LNCAP (cell line): ENCODE data around the gene RNF148.

Experiments used
- CTCF ChIP-seq: fragments of 450-650 bp; IDR thresholded peaks from 2 replicates; pipeline ENCODE4 v1.5.1; 2017; ENCODE audit warnings: mild to moderate bottlenecking

The RNF148 gene

GRCh38 chr7:122702872-122703510 lies at the start of gene RNF148:
Gene RNF148 (minus strand): TSS chr7:122702922. CDS start chr7:122702750, 172 bp downstream.
- no peak for TF ChIP-seq CTCF

GRCh38 chr7:122750389-122750788 lies 47.7 kb upstream of the RNF148 start:
- no peak for TF ChIP-seq CTCF

- no peak for TF ChIP-seq CTCF
Measured at GRCh38 chr7:122748195-122748594, 45.5 kb upstream of the RNF148 start.

GRCh38 chr7:122746948-122747347 lies 44.2 kb upstream of the RNF148 start:
- TF ChIP-seq CTCF, result no peak

- TF ChIP-seq CTCF, result no peak
Measured at GRCh38 chr7:122743211-122743610, 40.5 kb upstream of the RNF148 start.

- no peak for TF ChIP-seq CTCF
Measured at GRCh38 chr7:122738947-122739346, 36.2 kb upstream of the RNF148 start.

- no peak for TF ChIP-seq CTCF
Measured at GRCh38 chr7:122736183-122736582, 33.5 kb upstream of the RNF148 start.

- TF ChIP-seq CTCF, result no peak
Measured at GRCh38 chr7:122727759-122728158, 25.0 kb upstream of the RNF148 start.
